ENCODE data around the gene ACTR3.

ACTR3 gene

DNA sequence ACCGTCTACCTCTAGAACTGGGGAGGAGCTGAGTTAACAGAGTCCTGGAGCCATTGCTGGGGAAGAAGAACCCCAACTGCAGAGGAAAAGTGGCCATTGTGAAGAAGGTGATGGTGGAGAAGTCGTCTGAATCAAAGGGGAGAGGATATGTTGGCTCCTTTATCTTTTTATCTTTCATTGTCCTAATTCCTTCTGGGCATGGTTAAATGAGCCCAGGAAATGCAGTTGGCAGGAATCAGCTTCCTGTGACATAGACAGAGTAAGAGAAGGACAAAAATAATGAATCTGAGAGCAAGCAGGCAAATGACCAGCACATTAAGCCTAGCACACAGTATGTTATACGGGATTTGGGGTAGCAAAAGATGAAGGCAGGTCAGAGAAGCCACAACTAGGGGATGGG is 16.0 kb upstream of the ACTR3 start:
- no peak overlapping the region for H3K4me3 ChIP-seq (replicated peaks; ENCODE audit: low read depth, low read length)
- TF ChIP-seq, protein P1, sequence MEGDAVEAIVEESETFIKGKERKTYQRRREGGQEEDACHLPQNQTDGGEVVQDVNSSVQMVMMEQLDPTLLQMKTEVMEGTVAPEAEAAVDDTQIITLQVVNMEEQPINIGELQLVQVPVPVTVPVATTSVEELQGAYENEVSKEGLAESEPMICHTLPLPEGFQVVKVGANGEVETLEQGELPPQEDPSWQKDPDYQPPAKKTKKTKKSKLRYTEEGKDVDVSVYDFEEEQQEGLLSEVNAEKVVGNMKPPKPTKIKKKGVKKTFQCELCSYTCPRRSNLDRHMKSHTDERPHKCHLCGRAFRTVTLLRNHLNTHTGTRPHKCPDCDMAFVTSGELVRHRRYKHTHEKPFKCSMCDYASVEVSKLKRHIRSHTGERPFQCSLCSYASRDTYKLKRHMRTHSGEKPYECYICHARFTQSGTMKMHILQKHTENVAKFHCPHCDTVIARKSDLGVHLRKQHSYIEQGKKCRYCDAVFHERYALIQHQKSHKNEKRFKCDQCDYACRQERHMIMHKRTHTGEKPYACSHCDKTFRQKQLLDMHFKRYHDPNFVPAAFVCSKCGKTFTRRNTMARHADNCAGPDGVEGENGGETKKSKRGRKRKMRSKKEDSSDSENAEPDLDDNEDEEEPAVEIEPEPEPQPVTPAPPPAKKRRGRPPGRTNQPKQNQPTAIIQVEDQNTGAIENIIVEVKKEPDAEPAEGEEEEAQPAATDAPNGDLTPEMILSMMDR (IDR thresholded peaks at IDR 0.05; ENCODE audit: low read depth, low read length, missing control alignments), result no peak
- DNase-seq (ENCODE audit: extremely low read depth, low read depth), result no peak

DNA sequence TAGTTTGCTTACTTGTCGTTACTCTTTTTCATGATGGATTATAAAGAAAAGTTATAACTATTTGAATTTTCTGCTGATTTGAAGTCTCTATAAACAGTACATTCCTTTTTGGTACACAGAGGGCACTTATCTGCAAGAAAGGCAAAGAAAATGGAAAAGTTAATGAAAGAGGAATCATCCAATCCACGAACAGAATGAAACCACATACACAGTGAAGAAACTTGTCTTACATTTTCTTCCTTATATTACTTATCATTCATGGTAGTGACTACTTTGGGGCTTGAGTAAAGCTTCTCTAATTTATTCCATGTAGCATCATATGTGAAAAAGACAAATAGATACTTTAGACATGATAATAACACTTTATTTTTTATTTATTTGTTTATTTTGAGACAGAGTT is 14.8 kb upstream of the ACTR3 start:
- TF ChIP-seq, protein P1 (IDR thresholded peaks at IDR 0.05; ENCODE audit: low read depth, low read length, missing control alignments), result no peak
- no peak overlapping the region for H3K4me3 ChIP-seq (replicated peaks; ENCODE audit: low read depth, low read length)
- DNase-seq (ENCODE audit: extremely low read depth, low read depth), result no peak

DNA sequence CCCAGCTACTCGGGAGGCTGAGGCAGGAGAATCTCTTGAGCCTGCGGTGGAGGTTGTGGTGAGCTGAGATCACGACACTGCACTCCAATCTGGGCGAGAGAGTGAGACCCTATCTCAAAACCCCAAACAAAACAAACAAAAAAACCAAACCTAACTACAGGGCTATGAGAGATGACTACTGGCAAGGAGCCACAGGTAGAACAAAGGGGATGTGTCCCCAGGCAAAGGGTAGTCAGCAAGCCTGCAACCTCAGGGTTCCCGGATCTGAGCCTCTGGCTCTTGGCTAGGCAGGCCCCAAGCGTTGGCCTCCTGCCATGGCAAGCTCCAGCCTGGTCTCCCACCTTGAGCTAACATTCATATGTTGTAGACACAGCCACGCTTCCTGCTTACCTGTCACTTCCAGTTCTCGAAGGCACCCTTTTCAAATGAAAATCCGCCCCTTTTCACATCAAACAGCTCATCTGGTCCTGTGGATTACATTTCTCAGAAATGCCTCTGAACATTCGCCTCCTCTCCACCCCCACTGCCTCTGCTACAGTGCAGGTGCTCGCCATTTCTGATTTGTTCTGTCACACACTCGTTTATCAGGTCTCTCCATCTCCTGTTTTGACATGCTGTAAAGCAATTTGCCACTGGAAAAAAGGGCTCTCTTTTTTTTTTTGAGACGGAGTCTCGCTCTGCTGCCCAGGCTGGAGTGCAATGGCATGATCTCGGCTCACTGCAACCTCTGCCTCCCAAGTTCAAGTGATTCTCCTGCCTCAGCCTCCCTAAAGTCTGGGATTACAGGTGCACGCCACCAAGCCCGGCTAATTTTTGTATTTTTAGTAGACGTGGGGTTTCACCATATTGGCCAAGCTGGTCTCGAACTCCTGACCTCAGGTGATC is 13.1 kb upstream of the ACTR3 start:
- TF ChIP-seq, protein P1 (IDR thresholded peaks at IDR 0.05; ENCODE audit: low read depth, low read length, missing control alignments), result no peak
- DNase-seq (ENCODE audit: extremely low read depth, low read depth), result no peak
- H3K4me3 ChIP-seq (replicated peaks; ENCODE audit: low read depth, low read length), result no peak overlapping the region

DNA sequence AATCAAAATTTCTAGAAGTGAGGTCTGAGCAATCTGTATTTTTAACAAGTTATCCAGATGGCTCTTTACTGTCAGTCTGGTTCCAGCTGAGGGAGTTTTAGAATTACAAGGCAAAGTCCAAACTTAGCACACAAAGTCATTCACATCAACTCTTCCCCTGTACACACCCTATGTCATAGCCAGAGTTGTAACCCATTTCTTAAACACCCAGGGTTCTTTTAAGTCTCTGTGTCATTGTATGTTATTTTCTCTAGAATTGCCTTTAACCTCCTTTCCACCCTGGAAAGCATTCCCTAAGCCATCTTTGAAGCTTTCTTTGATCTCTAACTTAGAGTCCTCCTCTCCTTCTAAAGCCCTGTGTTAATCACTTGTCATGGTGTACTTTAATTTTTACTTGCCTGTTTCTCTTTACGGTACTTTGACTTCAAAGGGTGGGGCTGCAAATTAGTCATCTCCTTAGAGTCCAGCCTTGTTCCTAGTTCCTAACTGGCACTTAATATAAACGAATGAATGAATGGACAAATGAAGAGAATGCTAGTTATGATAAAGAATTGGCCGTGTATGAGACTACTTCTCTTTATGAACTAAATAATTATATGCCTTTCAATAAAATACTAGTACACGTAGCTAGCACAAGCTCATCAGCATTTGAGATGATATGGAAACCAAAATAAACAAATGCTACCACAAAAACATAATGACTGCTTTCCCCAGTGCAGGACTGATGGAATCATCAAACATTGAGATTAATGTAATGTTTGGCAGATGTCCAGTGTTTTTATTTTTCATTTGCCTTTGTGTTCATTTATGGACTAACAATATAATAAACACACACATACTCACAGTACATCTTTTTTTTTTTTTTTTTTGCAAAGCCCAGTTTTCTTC is 11.9 kb upstream of the ACTR3 start:
- no peak overlapping the region for H3K4me3 ChIP-seq (replicated peaks; ENCODE audit: low read depth, low read length)
- no peak for DNase-seq (ENCODE audit: extremely low read depth, low read depth)
- TF ChIP-seq, protein P1 (IDR thresholded peaks at IDR 0.05; ENCODE audit: low read depth, low read length, missing control alignments), result no peak

DNA sequence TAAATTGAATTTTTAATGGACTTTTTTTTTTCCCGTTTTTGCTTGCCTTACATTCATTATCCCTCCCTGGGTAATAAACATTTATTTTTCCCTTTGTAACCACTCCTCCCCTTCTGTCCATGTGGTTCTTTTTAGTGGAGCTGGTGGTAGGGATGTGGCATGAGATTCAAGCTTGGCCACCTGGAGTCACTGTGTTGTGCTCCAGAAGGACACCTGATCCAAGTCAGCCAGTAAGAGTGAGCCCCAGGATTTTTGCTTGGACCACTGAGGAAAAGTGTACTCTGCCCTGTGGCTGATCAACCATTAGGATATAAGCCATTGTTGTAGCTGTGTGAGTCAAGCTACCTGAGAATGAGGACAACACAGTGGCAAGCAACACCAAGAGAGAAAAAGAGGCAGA is 11.1 kb upstream of the ACTR3 start:
- TF ChIP-seq, protein P1 (IDR thresholded peaks at IDR 0.05; ENCODE audit: low read depth, low read length, missing control alignments), result no peak
- no peak overlapping the region for H3K4me3 ChIP-seq (replicated peaks; ENCODE audit: low read depth, low read length)
- no peak for DNase-seq (ENCODE audit: extremely low read depth, low read depth)

DNA sequence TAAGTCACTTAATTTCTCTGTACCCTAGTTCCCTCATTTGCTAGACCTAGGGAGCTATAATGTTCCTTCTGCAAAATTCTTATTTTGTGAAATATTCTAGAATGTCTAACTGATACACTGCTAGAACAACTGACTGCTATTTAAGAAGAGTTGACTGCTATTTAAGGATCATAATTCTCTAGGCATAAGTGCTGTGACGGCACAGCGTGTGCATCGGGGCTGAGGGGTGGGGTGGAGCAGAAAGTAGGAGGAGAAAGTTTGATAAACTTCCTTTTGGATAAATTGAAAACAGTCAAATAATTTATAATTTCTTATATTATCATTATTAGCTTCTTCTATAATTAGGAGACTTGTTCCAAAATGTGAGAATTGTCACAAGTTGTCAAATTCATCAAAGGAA is 10.4 kb upstream of the ACTR3 start:
- TF ChIP-seq, protein P1 (IDR thresholded peaks at IDR 0.05; ENCODE audit: low read depth, low read length, missing control alignments), result no peak
- no peak overlapping the region for H3K4me3 ChIP-seq (replicated peaks; ENCODE audit: low read depth, low read length)
- DNase-seq (ENCODE audit: extremely low read depth, low read depth), result no peak

Data from HFF-Myc (cell line).